ENCODE measurements around the gene SMLR1.

GRCh38 chr6:130858054-130858453 lies 30.8 kb downstream of the SMLR1 start:
- TF ChIP-seq CTCF (IDR thresholded peaks at IDR 0.05) (no peak), POLR2A (IDR thresholded peaks at IDR 0.05) (no peak), EP300 (IDR thresholded peaks at IDR 0.05) (no peak)
